ENCODE data around the gene RANGAP1. TPM values are rescaled to one million over a fixed set of nuclear protein-coding genes. Genes with fewer than 3 reads are reported as not detected.

Gene RANGAP1
- total RNA-seq (2013) = 15.9 TPM
- polyA plus RNA-seq (10 to 100 TPM in 1 of 3 donors, 1 to 10 TPM in 2; 8.3 to 30.2 (median 8.5) TPM), polyA minus RNA-seq (14.5 and 18.6 TPM in 2 replicates), total RNA-seq (7.4 to 37.5 (median 31.4) reads per million in 11 experiments)

GRCh38 chr22:41285820-41286638 is at the start of gene RANGAP1:
Gene RANGAP1, minus strand, starts transcription at chr22:41286187. Its CDS starts 5,143 bp downstream, at chr22:41281044.
- Mint-ChIP-seq H3K9me3 (no peaks in the 10 kb centered on the region), H3K4me3 (peak within 1 kb of the TSS; percentile 80 to 94), H3K27me3 (ENCODE audit: low read depth in 3 of 3) (peaks cover 0 to 5% (median 0%) of the 10 kb centered on the region in 3 donors), H3K4me1 (peaks cover 34% of the 10 kb centered on the region), H3K36me3 (peaks cover 16 to 23% of the 10 kb centered on the region in 2 donors), H3K27ac (peak within 1 kb of the TSS; percentile 95 to 99 (median 98))
- peaks cover 9 to 19% of the 10 kb centered on the region in 2 donors for H3K36me3 ChIP-seq (replicated peaks in 1 of 2; ENCODE audit: control insufficient read depth in 1 of 2, insufficient read depth in 2 of 2, low read length in 2 of 2)
- intact Hi-C loops (cut with micrococcal nuclease) = loop anchor here in 1 of 2 donors (2.0 to 10.0 kb wide), 6 partner anchors 81 to 1241 kb away; partner anchors contain the start of genes DESI1, L3MBTL2, ST13 and TEF
- H3K4me3 ChIP-seq (replicated peaks in 1 of 3; ENCODE audit: low read depth in 2 of 3, low read length in 3 of 3) = peak within 1 kb of the TSS; percentile 90 to 99 (median 96)
- peak within 1 kb of the TSS; percentile 100 for H3K4me2 ChIP-seq (replicated peaks; ENCODE audit: extremely low read depth, low read length, poor library complexity, severe bottlenecking)
- no peaks in the 10 kb centered on the region for H3K27me3 ChIP-seq (ENCODE audit: control insufficient read depth in 2 of 2, insufficient read depth in 2 of 2, low read length in 2 of 2)
- peaks cover 47% of the 10 kb centered on the region for H3K79me2 ChIP-seq (ENCODE audit: insufficient read depth, low read length)
- WGBS (ENCODE audit: insufficient coverage) = under 1% methylated on average over 75 of the region's 77 CpGs
- peak; percentile 96 to 98 (median 98) for DNase-seq
- H3K9me3 ChIP-seq (replicated peaks in 1 of 2; ENCODE audit: control insufficient read depth in 1 of 2, insufficient read depth in 1 of 2, low read length in 2 of 2) = no peaks in the 10 kb centered on the region
- peak within 1 kb of the TSS; percentile 92 for H2AFZ ChIP-seq (ENCODE audit: insufficient read depth, low read depth, low read length, poor library complexity, severe bottlenecking)
- TF ChIP-seq CTCF (IDR thresholded peaks at IDR 0.05) = peak; percentile 4
- H4K20me1 ChIP-seq (ENCODE audit: insufficient read depth, low read length) = peaks cover 6% of the 10 kb centered on the region
- peaks cover 25 to 33% of the 10 kb centered on the region in 2 donors for H3K4me1 ChIP-seq (ENCODE audit: control insufficient read depth in 1 of 2, insufficient read depth in 2 of 2, low read length in 2 of 2)
- peak within 1 kb of the TSS; percentile 84 for H3K9ac ChIP-seq (ENCODE audit: insufficient read depth, low read length, poor library complexity, severe bottlenecking)
- H3K27ac ChIP-seq (ENCODE audit: low read depth in 1 of 2, low read length in 2 of 2) = peak within 1 kb of the TSS; percentile 67 to 97

DNA sequence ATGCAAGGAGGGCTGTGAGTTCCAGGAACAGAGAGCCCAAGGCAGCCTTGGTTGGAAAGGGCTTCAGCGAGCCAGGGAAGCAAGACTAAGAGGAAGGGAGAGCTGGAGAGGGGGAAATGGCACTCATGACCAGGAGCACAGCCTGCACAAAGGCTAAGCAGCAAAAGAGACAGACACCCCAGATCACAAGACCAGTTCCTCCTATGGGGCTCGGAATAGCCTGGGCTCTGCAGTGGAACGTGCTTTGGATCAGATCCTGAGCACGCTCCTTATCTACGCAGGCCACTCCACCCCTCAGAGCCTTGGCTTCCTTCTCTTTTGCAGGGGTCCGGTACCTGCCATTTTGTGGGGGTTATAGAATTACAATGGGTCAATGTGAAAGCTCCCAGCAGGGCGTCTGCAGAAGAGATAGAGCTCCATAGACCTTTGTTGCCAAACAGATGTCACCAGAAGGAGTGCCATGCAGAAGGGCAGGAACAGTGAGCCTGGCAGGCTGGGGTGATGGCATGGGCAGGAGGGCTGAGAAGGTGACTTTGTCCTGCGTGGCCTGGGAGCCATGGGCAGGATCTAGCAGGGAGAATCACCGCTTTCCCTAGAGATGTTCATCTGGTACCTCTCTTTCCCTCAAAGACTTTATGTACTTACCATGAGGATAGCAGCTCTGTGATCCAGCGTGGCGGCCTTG is 49.1 kb upstream of the RANGAP1 start:
- 100% methylated on average over 6 of the region's 11 CpGs for WGBS (ENCODE audit: insufficient coverage)
- Mint-ChIP-seq H3K4me3 (no peak overlapping the region), H3K27me3 (ENCODE audit: low read depth in 3 of 3) (peaks cover 0 to 1% (median 0%) of the 10 kb centered on the region in 3 donors), H3K4me1 (no peaks in the 10 kb centered on the region), H3K9me3 (peaks cover 0 to 2% (median 0%) of the 10 kb centered on the region in 7 donors), H3K27ac (peak overlapping the region in 1 of 7 donors; percentile 26), H3K36me3 (peaks cover 50 to 78% of the 10 kb centered on the region in 2 donors)
- Histone ChIP-seq H3K4me3 (replicated peaks in 1 of 3; ENCODE audit: low read depth in 2 of 3, low read length in 3 of 3) (no peak overlapping the region), H3K4me1 (ENCODE audit: control insufficient read depth in 1 of 2, insufficient read depth in 2 of 2, low read length in 2 of 2) (no peaks in the 10 kb centered on the region), H3K79me2 (ENCODE audit: insufficient read depth, low read length) (no peaks in the 10 kb centered on the region), H3K36me3 (replicated peaks in 1 of 2; ENCODE audit: control insufficient read depth in 1 of 2, insufficient read depth in 2 of 2, low read length in 2 of 2) (peaks cover 61 to 82% of the 10 kb centered on the region in 2 donors), H3K4me2 (replicated peaks; ENCODE audit: extremely low read depth, low read length, poor library complexity, severe bottlenecking) (no peak overlapping the region), H3K27me3 (ENCODE audit: control insufficient read depth in 2 of 2, insufficient read depth in 2 of 2, low read length in 2 of 2) (no peaks in the 10 kb centered on the region), H4K20me1 (ENCODE audit: insufficient read depth, low read length) (no peaks in the 10 kb centered on the region), H3K27ac (ENCODE audit: low read depth in 1 of 2, low read length in 2 of 2) (no peak overlapping the region), H3K9me3 (replicated peaks in 1 of 2; ENCODE audit: control insufficient read depth in 1 of 2, insufficient read depth in 1 of 2, low read length in 2 of 2) (no peaks in the 10 kb centered on the region), H3K9ac (ENCODE audit: insufficient read depth, low read length, poor library complexity, severe bottlenecking) (no peak overlapping the region), H2AFZ (ENCODE audit: insufficient read depth, low read depth, low read length, poor library complexity, severe bottlenecking) (no peak overlapping the region)
- intact Hi-C loops (cut with micrococcal nuclease) = no loop called here
- TF ChIP-seq CTCF (IDR thresholded peaks at IDR 0.05) = no peak
- DNase-seq = no peak

Data from CD14-positive monocyte (primary cell).